Stomach (tissue), 9 donors: Measurements from ENCODE around the gene C20orf141. TPM values are rescaled to one million over a fixed set of nuclear protein-coding genes. Genes with fewer than 3 reads are reported as not detected.

ENCODE experiments used
- DNase-seq, 2 donors: peaks; one replicate each; pipeline versions ENCODE4 v3.0.0 to v3.0.0-alpha.2; 2013 to 2019
- H3K27ac ChIP-seq, 5 donors: fragments of 200-600 bp in 4 of 5; sonication (generic) in 4 of 5; one replicate each; pipeline ENCODE4 v1.5.1; 2013 to 2019; ENCODE audit warnings: mild to moderate bottlenecking in 1 of 5, moderate library complexity in 1 of 5
- H3K27me3 ChIP-seq, 3 donors: fragments of 200-600 bp; sonication (generic); one replicate each; pipeline ENCODE4 v1.5.1; 2017 to 2019; ENCODE audit warnings: mixed run types in 1 of 3
- H3K36me3 ChIP-seq, 4 donors: fragments of 200-600 bp; sonication (generic); 1 replicate in 3 of 4; 2 replicates in 1 of 4; pipeline ENCODE4 v1.5.1; 2016 to 2019
- H3K4me1 ChIP-seq, 4 donors: fragments of 200-600 bp; sonication (generic); one replicate each; pipeline ENCODE4 v1.5.1; 2016 to 2019
- H3K4me3 ChIP-seq, 4 donors: fragments of 200-600 bp; sonication (generic) in 3 of 4; one replicate each; pipeline ENCODE4 v1.5.1; 2016 to 2019; ENCODE audit warnings: mild to moderate bottlenecking in 1 of 4
- H3K9me3 ChIP-seq, 4 donors: fragments of 200-600 bp; sonication (generic); one replicate each; pipeline ENCODE4 v1.5.1; 2016 to 2019
- CTCF ChIP-seq, 7 experiments: fragments of 450-650 bp in 4 of 7; fragments of 200-600 bp in 3 of 7; sonication (generic) in 3 of 7; IDR thresholded peaks; one replicate each; pipeline ENCODE4 v1.5.1; 2016 to 2019; ENCODE audit warnings: antibody characterized with exemption in 7 of 7, control low read depth in 2 of 7, mild to moderate bottlenecking in 1 of 7
- EP300 ChIP-seq: sonication (generic); formaldehyde crosslinking; IDR thresholded peaks from one replicate; pipeline ENCODE4 v1.6.1; 2017; ENCODE audit warnings: antibody characterized with exemption
- POLR2A ChIP-seq, 4 donors: fragments of 450-650 bp; IDR thresholded peaks; one replicate each; pipeline ENCODE4 v1.6.1; 2016; ENCODE audit warnings: antibody characterized with exemption in 4 of 4, control low read depth in 2 of 4, mild to moderate bottlenecking in 1 of 4, moderate library complexity in 1 of 4
- POLR2AphosphoS5 ChIP-seq, 3 donors: sonication (generic); formaldehyde crosslinking; IDR thresholded peaks; one replicate each; pipeline ENCODE4 v1.6.1; 2016; ENCODE audit warnings: antibody characterized with exemption in 3 of 3
- WGBS, 5 donors: extraction: QIAGEN DNeasy Blood & Tissue Kit in 3 of 5; methylation state at CpG; one replicate each; pipeline versions ENCODE4 v1.1.5 to v1.1.7; 2013 to 2018; 5-methylcytosine and 5-hydroxymethylcytosine counted together
- intact Hi-C: fragments of 100-400 bp; cut with DNase I; formaldehyde crosslinking; loops from one replicate; pipeline ENCODE4 v1.15.1; 2023; ENCODE audit warnings: low total_unique reads
- polyA plus RNA-seq, 3 donors: library from polyadenylated mRNA; stranded (reverse); fragments of 200-250 nt; gene quantifications; one replicate each; pipeline ENCODE4 v1.2.3, GENCODE V29; 2013
- total RNA-seq, 5 donors: library from RNA; depleted of rRNA; stranded (reverse); fragments of >200 nt; gene quantifications; one replicate each; pipeline versions ENCODE4 v1.1.0 to v1.2.3, GENCODE V29; 2014 to 2016
- donor health status: healthy with polysubstance abuse.
- donor health status: Bipolar disorder and iron deficiency.
- donor health status: healthy.

The C20orf141 gene
- total and polyA plus RNA-seq, 8 donors, result not detected

DNA sequence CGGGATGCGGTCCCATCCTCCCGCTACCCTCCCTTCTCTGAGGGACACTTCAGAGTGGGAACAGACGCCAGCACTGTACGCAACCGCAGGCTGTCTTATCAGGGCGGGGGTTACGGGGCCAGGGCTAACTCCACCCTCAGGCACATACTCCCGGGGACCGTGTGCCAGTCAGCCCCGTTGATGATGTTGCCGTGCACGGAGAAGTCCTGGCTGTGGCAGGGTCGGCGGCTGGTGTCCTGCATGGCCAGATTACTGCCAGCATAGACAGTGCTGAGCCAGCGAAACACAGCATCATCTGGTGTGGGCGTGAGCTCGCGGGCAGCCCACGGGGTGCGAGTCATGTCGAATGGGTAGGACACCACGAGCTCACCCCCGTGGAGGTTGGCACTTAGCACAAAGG lies 19.3 kb upstream of the C20orf141 start:
- H3K27me3 ChIP-seq, result peaks cover 4 to 86% (median 20%) of the 10 kb centered on the region in 3 donors
- DNase-seq, result no peak
- no peaks in the 10 kb centered on the region for H3K36me3 ChIP-seq
- no peak overlapping the region for H3K27ac ChIP-seq
- H3K4me3 ChIP-seq, result no peak overlapping the region
- H3K9me3 ChIP-seq, result no peaks in the 10 kb centered on the region
- peaks cover 5 to 16% (median 14%) of the 10 kb centered on the region in 4 donors for H3K4me1 ChIP-seq
- 63 to 86% (median 68%) methylated on average over 10 to 24 of the region's 24 CpGs for WGBS, 5 donors
- TF ChIP-seq POLR2AphosphoS5 (IDR thresholded peaks at IDR 0.05) (no peak), EP300 (no peak), POLR2A (IDR thresholded peaks at IDR 0.05) (no peak), CTCF (IDR thresholded peaks at IDR 0.05) (no peak)
- intact Hi-C loops, result no loop called here

- no peaks in the 10 kb centered on the region for H3K36me3 ChIP-seq
- H3K27ac ChIP-seq, result no peak overlapping the region
- H3K4me3 ChIP-seq, result no peak overlapping the region
- peaks cover 4 to 93% (median 27%) of the 10 kb centered on the region in 3 donors for H3K27me3 ChIP-seq
- intact Hi-C loops, result no loop called here
- DNase-seq, result no peak
- H3K9me3 ChIP-seq, result no peaks in the 10 kb centered on the region
- TF ChIP-seq POLR2AphosphoS5 (IDR thresholded peaks at IDR 0.05) (no peak), CTCF (IDR thresholded peaks at IDR 0.05) (no peak), EP300 (no peak), POLR2A (IDR thresholded peaks at IDR 0.05) (no peak)
- H3K4me1 ChIP-seq, result peaks cover 5 to 23% (median 19%) of the 10 kb centered on the region in 4 donors
- WGBS, 5 donors, result 90 to 95% (median 95%) methylated on average over 11 to 20 of the region's 20 CpGs
These were observed 18.7 kb upstream of the C20orf141 start for GRCh38 chr20:2796011-2796660.

GRCh38 chr20:2797136-2797983 lies 17.4 kb upstream of the C20orf141 start:
- 75 to 87% (median 84%) methylated on average over 15 to 16 of the region's 16 CpGs for WGBS, 5 donors
- no peak for DNase-seq
- no peaks in the 10 kb centered on the region for H3K36me3 ChIP-seq
- peaks cover 5 to 25% (median 22%) of the 10 kb centered on the region in 4 donors for H3K4me1 ChIP-seq
- no peak overlapping the region for H3K4me3 ChIP-seq
- H3K9me3 ChIP-seq, result no peaks in the 10 kb centered on the region
- peaks cover 4 to 95% (median 37%) of the 10 kb centered on the region in 3 donors for H3K27me3 ChIP-seq
- intact Hi-C loops, result no loop called here
- no peak overlapping the region for H3K27ac ChIP-seq
- TF ChIP-seq EP300, result no peak

- no peak for DNase-seq
- Histone ChIP-seq H3K4me3 (no peak overlapping the region), H3K9me3 (no peaks in the 10 kb centered on the region), H3K36me3 (no peaks in the 10 kb centered on the region), H3K27me3 (peaks cover 4 to 97% (median 44%) of the 10 kb centered on the region in 3 donors), H3K4me1 (peaks cover 5 to 25% (median 22%) of the 10 kb centered on the region in 4 donors), H3K27ac (no peak overlapping the region)
- TF ChIP-seq EP300 (no peak), POLR2A (IDR thresholded peaks at IDR 0.05) (no peak), POLR2AphosphoS5 (IDR thresholded peaks at IDR 0.05) (no peak), CTCF (IDR thresholded peaks at IDR 0.05) (no peak)
- intact Hi-C loops, result no loop called here
- 79 to 88% (median 87%) methylated on average over 14 to 19 of the region's 19 CpGs for WGBS, 5 donors
These were observed 16.5 kb upstream of the C20orf141 start for GRCh38 chr20:2798095-2798805.
